B cell (primary cell): ENCODE measurements around the gene FRMPD2. TPM values are rescaled to one million over a fixed set of nuclear protein-coding genes. Genes with fewer than 3 reads are reported as not detected.

Source experiments
- ATAC-seq: fragments of 200-7000 bp; cut with Tn5 transposase; one replicate; pipeline ENCODE4 v1.10.0; 2021; ENCODE audit warnings: low read depth, mild to moderate bottlenecking, moderate number of reproducible peaks, moderate library complexity
- CTCF ChIA-PET: fragments of 350-600 bp; sonication (Branson Sonifier 250); formaldehyde crosslinking; loops from one replicate; lab custom pipeline; 2021; ENCODE audit warnings: antibody characterized with exemption, inconsistent platforms; lab: Charles Lee
- POLR2A ChIA-PET: fragments of 350-600 bp; sonication (Branson Sonifier 250); formaldehyde crosslinking; loops from one replicate; lab custom pipeline; 2021; ENCODE audit warnings: antibody characterized with exemption; lab: Charles Lee
- DNase-seq: peaks from one replicate; pipeline ENCODE4 v3.0.0; 2013
- H2AFZ ChIP-seq: 2 replicates; pipeline ENCODE4 v1.6.1; 2012; ENCODE audit warnings: mild to moderate bottlenecking, low read depth, low read length; ENCODE audit not compliant: insufficient read depth, poor library complexity, severe bottlenecking
- H3K27ac ChIP-seq, 2 donors: 1 replicate in 1 of 2; 2 replicates in 1 of 2; pipeline ENCODE4 v1.5.1; 2012 to 2013; ENCODE audit warnings: low read length in 2 of 2, mild to moderate bottlenecking in 2 of 2, moderate library complexity in 1 of 2
- H3K27me3 ChIP-seq, 4 experiments: fragments of 200-600 bp in 1 of 4; sonication (generic) in 1 of 4; replicated peaks in 1 of 4; 1 replicate in 2 of 4; 2 replicates in 2 of 4; pipeline versions ENCODE4 v1.6.1 to v1.7.0; 2013 to 2016; ENCODE audit warnings: low read length in 3 of 4, mild to moderate bottlenecking in 2 of 4, mixed read lengths in 1 of 4, moderate library complexity in 1 of 4; ENCODE audit not compliant: insufficient read depth in 4 of 4, control insufficient read depth in 3 of 4; ENCODE audit errors: control extremely low read depth in 1 of 4
- H3K36me3 ChIP-seq, 2 experiments: replicated peaks in 1 of 2; 1 replicate in 1 of 2; 2 replicates in 1 of 2; pipeline versions ENCODE4 v1.6.1 to v1.7.1; 2013; ENCODE audit warnings: low read length in 1 of 2; ENCODE audit not compliant: insufficient read depth in 2 of 2, control insufficient read depth in 1 of 2; ENCODE audit errors: control extremely low read depth in 1 of 2, extremely low read depth in 1 of 2
- H3K4me1 ChIP-seq, 2 donors: fragments of 200-600 bp in 1 of 2; sonication (generic) in 1 of 2; 1 replicate in 1 of 2; 2 replicates in 1 of 2; pipeline versions ENCODE4 v1.5.1 to v1.6.1; 2013 to 2017; ENCODE audit warnings: low read length in 2 of 2; ENCODE audit not compliant: control insufficient read depth in 2 of 2, insufficient read depth in 2 of 2
- H3K4me2 ChIP-seq: replicated peaks from 2 replicates; pipeline ENCODE3; 2012; ENCODE audit warnings: mild to moderate bottlenecking, low read depth, low read length; ENCODE audit not compliant: poor library complexity, severe bottlenecking
- H3K4me3 ChIP-seq, 5 experiments: fragments of 200-600 bp in 1 of 5; sonication (generic) in 1 of 5; 1 replicate in 3 of 5; 2 replicates in 2 of 5; pipeline versions ENCODE4 v1.5.1 to v1.7.0; 2011 to 2016; ENCODE audit warnings: low read length in 4 of 5, mild to moderate bottlenecking in 4 of 5, low read depth in 2 of 5, control low read depth in 1 of 5, moderate library complexity in 1 of 5; ENCODE audit not compliant: insufficient read depth in 1 of 5; ENCODE audit errors: control extremely low read depth in 1 of 5, extremely low read depth in 1 of 5
- H3K79me2 ChIP-seq: fragments of 200-600 bp; sonication (generic); one replicate; pipeline ENCODE4 v1.6.0; 2016; ENCODE audit warnings: low read length; ENCODE audit not compliant: control insufficient read depth, insufficient read depth
- H3K9ac ChIP-seq: fragments of 200-600 bp; sonication (generic); 2 replicates; pipeline ENCODE4 v1.6.1; 2017; ENCODE audit warnings: mild to moderate bottlenecking, low read length, moderate library complexity
- H3K9me3 ChIP-seq, 3 donors: one replicate each; pipeline versions ENCODE4 v1.6.1 to v1.7.1; 2013; ENCODE audit warnings: low read length in 2 of 3; ENCODE audit not compliant: control insufficient read depth in 2 of 3, insufficient read depth in 1 of 3; ENCODE audit errors: control extremely low read depth in 1 of 3
- H4K20me1 ChIP-seq: 2 replicates; pipeline ENCODE4 v1.6.0; 2012; ENCODE audit warnings: mild to moderate bottlenecking, low read length; ENCODE audit not compliant: insufficient read depth, control insufficient read depth, poor library complexity, severe bottlenecking
- H3K27ac Mint-ChIP-seq: one replicate; pipeline ENCODE4 v1.8.0; 2021; ENCODE audit warnings: mixed read lengths
- H3K27me3 Mint-ChIP-seq: one replicate; pipeline ENCODE4 v1.8.0; 2021; ENCODE audit warnings: mixed read lengths
- H3K4me1 Mint-ChIP-seq: one replicate; pipeline ENCODE4 v1.8.0; 2021; ENCODE audit warnings: mixed read lengths
- H3K4me3 Mint-ChIP-seq: one replicate; pipeline ENCODE4 v1.8.0; 2021; ENCODE audit warnings: mixed read lengths
- H3K9me3 Mint-ChIP-seq: one replicate; pipeline ENCODE4 v1.8.0; 2022; ENCODE audit warnings: mixed read lengths; ENCODE audit not compliant: insufficient read depth
- CTCF ChIP-seq: fragments of 200-600 bp; IDR thresholded peaks from one replicate; pipeline ENCODE4 v1.8.0; 2022; ENCODE audit warnings: antibody characterized with exemption, mild to moderate bottlenecking
- EZH2 ChIP-seq: IDR thresholded peaks from 2 replicates; pipeline ENCODE4 v1.6.1; 2012; ENCODE audit warnings: borderline replicate concordance, low read depth, mild to moderate bottlenecking, moderate library complexity, low read length; ENCODE audit not compliant: insufficient read depth, poor library complexity, severe bottlenecking
- WGBS: methylation state at CpG from one replicate; pipeline ENCODE4 v1.1.5; 2013; ENCODE audit warnings: missing lambda C conversion rate; ENCODE audit not compliant: insufficient coverage; 5-methylcytosine and 5-hydroxymethylcytosine counted together
- intact Hi-C: fragments of 100-400 bp; cut with micrococcal nuclease; formaldehyde crosslinking; loops from one replicate; pipeline ENCODE4 v1.10.0; 2022
- polyA plus RNA-seq: library from polyadenylated mRNA; depleted of rRNA; stranded (reverse); fragments of >200 nt; gene quantifications from 2 replicates; pipeline ENCODE4 v1.2.3, GENCODE V29; 2012
- total RNA-seq, 2 donors: library from RNA; stranded (reverse); fragments of 120-200 nt in 1 of 2; gene quantifications; 1 replicate in 1 of 2; 2 replicates in 1 of 2; pipeline versions ENCODE4 v1.2.3 to v1.2.4, GENCODE V29; 2013 to 2022

Gene FRMPD2
- total and polyA plus RNA-seq, 2 donors (not counting 1 experiment from before 2014, with no cell fraction given), result not detected

- Histone ChIP-seq H3K9me3 (peaks cover 2 to 15% (median 5%) of the 10 kb centered on the region in 3 donors), H2AFZ (no peak overlapping the region), H3K4me2 (no peak overlapping the region), H3K4me1 (no peaks in the 10 kb centered on the region), H3K9ac (no peak overlapping the region), H3K27me3 (peaks cover 0 to 4% (median 0%) of the 10 kb centered on the region in 4 experiments), H3K4me3 (no peak overlapping the region), H3K36me3 (no peaks in the 10 kb centered on the region), H3K79me2 (no peaks in the 10 kb centered on the region), H3K27ac (no peak overlapping the region), H4K20me1 (no peaks in the 10 kb centered on the region)
- ATAC-seq (no peak), DNase-seq (no peak)
- TF ChIP-seq EZH2 (no peak), CTCF (no peak)
- no peaks in the 10 kb centered on the region for H3K27me3 Mint-ChIP-seq
- H3K4me1 Mint-ChIP-seq, result peaks cover 14% of the 10 kb centered on the region
- H3K9me3 Mint-ChIP-seq, result peaks cover 10% of the 10 kb centered on the region
- CTCF ChIA-PET, result interaction anchor here (1.3 kb wide), 1 partner anchor 19 kb away, joined by 3 read pairs; no protein-coding TSS in a partner anchor
- intact Hi-C loops, result no loop called here
- POLR2A ChIA-PET, result no interaction called here
- no peak overlapping the region for H3K27ac Mint-ChIP-seq
- 54% methylated on average over 5 of the region's 5 CpGs for WGBS
- no peak overlapping the region for H3K4me3 Mint-ChIP-seq
Observed at GRCh38 chr10:48285710-48286109, 11.2 kb upstream of the FRMPD2 start.

GRCh38 chr10:48284811-48285210 is 10.3 kb upstream of the FRMPD2 start:
- no peaks in the 10 kb centered on the region for H3K79me2 ChIP-seq
- H3K9me3 Mint-ChIP-seq, result peaks cover 10% of the 10 kb centered on the region
- H4K20me1 ChIP-seq, result no peaks in the 10 kb centered on the region
- H3K4me1 Mint-ChIP-seq, result peaks cover 11% of the 10 kb centered on the region
- H3K4me3 ChIP-seq, result no peak overlapping the region
- H3K4me2 ChIP-seq, result no peak overlapping the region
- no peak for ATAC-seq
- H3K9me3 ChIP-seq, result peaks cover 2 to 20% (median 5%) of the 10 kb centered on the region in 3 donors
- TF ChIP-seq EZH2 (no peak), CTCF (no peak)
- no peak overlapping the region for H3K27ac Mint-ChIP-seq
- H3K36me3 ChIP-seq, result no peaks in the 10 kb centered on the region
- CTCF ChIA-PET, result no interaction called here
- H2AFZ ChIP-seq, result no peak overlapping the region
- DNase-seq, result no peak
- H3K4me1 ChIP-seq, result no peaks in the 10 kb centered on the region
- no peak overlapping the region for H3K27ac ChIP-seq
- H3K4me3 Mint-ChIP-seq, result no peak overlapping the region
- POLR2A ChIA-PET, result no interaction called here
- no peaks in the 10 kb centered on the region for H3K27me3 Mint-ChIP-seq
- peaks cover 0 to 4% (median 0%) of the 10 kb centered on the region in 4 experiments for H3K27me3 ChIP-seq
- intact Hi-C loops, result no loop called here
- no peak overlapping the region for H3K9ac ChIP-seq
- WGBS, result 85% methylated on average over 4 of the region's 4 CpGs
